Uterus (tissue), 2 donors: ENCODE results near the gene TFPI2.

Source experiments
- POLR2A ChIP-seq, 2 donors: fragments of 450-650 bp; IDR thresholded peaks; one replicate each; pipeline ENCODE4 v1.6.1; 2016; ENCODE audit warnings: antibody characterized with exemption in 2 of 2, mild to moderate bottlenecking in 1 of 2, moderate library complexity in 1 of 2
- TF ChIP-seq, protein P1 (sequence below), 4 experiments: fragments of 200-600 bp in 2 of 4; fragments of 450-650 bp in 2 of 4; sonication (generic) in 2 of 4; IDR thresholded peaks; one replicate each; pipeline ENCODE4 v1.5.1; 2016 to 2019; ENCODE audit warnings: antibody characterized with exemption in 4 of 4, mild to moderate bottlenecking in 2 of 4, moderate library complexity in 1 of 4

DNA sequence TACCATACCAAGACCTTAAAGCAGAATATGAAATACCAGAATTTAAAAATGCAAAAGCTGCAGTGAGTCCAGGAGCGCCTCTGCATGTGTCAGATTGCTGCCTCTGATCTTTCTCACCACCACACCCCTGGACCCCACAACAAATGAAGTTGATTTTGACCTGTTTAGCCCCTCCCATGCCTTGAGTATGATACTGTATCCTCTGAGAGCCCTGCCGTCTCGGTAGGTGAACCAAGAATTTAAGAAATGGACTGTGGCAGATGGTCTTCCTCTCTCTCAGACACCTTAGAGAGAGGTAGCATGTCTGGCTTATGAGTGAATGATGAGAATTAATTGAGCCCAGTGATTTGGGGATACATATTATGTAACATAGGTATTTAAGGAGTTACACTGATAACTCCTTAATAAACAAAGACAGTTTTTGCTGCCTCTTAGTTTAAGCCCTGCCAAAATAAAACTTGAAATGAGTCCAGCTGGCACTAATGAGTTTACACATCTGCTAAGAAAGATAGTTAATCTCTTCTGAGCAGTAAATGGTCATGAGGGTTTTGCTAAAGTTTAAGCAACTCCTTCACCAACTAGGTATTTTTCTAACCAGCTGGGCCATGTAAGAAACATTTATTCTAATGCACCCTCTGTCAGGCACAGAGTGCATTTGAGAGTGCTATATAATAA is 4.5 kb upstream of the TFPI2 start:
- TF ChIP-seq POLR2A (IDR thresholded peaks at IDR 0.05) = no peak
- TF ChIP-seq, protein P1, sequence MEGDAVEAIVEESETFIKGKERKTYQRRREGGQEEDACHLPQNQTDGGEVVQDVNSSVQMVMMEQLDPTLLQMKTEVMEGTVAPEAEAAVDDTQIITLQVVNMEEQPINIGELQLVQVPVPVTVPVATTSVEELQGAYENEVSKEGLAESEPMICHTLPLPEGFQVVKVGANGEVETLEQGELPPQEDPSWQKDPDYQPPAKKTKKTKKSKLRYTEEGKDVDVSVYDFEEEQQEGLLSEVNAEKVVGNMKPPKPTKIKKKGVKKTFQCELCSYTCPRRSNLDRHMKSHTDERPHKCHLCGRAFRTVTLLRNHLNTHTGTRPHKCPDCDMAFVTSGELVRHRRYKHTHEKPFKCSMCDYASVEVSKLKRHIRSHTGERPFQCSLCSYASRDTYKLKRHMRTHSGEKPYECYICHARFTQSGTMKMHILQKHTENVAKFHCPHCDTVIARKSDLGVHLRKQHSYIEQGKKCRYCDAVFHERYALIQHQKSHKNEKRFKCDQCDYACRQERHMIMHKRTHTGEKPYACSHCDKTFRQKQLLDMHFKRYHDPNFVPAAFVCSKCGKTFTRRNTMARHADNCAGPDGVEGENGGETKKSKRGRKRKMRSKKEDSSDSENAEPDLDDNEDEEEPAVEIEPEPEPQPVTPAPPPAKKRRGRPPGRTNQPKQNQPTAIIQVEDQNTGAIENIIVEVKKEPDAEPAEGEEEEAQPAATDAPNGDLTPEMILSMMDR (IDR thresholded peaks at IDR 0.05) = no peak
